Sigmoid colon (tissue), 4 donors: ENCODE data around the gene MAK.

Experiments used
- CTCF ChIP-seq, 4 experiments: fragments of 450-650 bp in 3 of 4; fragments of 200-600 bp in 1 of 4; IDR thresholded peaks; one replicate each; pipeline ENCODE4 v1.5.1; 2016 to 2019; ENCODE audit warnings: antibody characterized with exemption in 4 of 4, mild to moderate bottlenecking in 3 of 4, moderate library complexity in 2 of 4
- EP300 ChIP-seq, 4 donors: sonication (generic); formaldehyde crosslinking; IDR thresholded peaks; one replicate each; pipeline ENCODE4 v1.6.1; 2017; ENCODE audit warnings: antibody characterized with exemption in 4 of 4
- POLR2A ChIP-seq, 2 donors: fragments of 450-650 bp; IDR thresholded peaks; one replicate each; pipeline ENCODE4 v1.6.1; 2016; ENCODE audit warnings: antibody characterized with exemption in 2 of 2, mild to moderate bottlenecking in 2 of 2, moderate library complexity in 2 of 2
- POLR2AphosphoS5 ChIP-seq, 4 donors: sonication (generic); formaldehyde crosslinking; IDR thresholded peaks; one replicate each; pipeline ENCODE4 v1.6.1; 2017; ENCODE audit warnings: antibody characterized with exemption in 4 of 4

GRCh38 chr6:10877012-10877411 lies 38.7 kb upstream of the MAK start:
- TF ChIP-seq EP300 (IDR thresholded peaks at IDR 0.05), result no peak
- TF ChIP-seq POLR2A (IDR thresholded peaks at IDR 0.05), result no peak
- no peak for TF ChIP-seq CTCF (IDR thresholded peaks at IDR 0.05)
- TF ChIP-seq POLR2AphosphoS5 (IDR thresholded peaks at IDR 0.05), result no peak
